Fibroblast of the aortic adventitia (primary cell): Measurements from ENCODE around the gene MFAP1. TPM values are rescaled to one million over a fixed set of nuclear protein-coding genes. Genes with fewer than 3 reads are reported as not detected.
"Not testable (repeated sequence)": the region's sequence is repeated elsewhere in the genome, so short reads cannot be mapped to it uniquely, and the experiment has no call there.

Experiments used
- DNase-seq: peaks from one replicate; pipeline ENCODE4 v3.0.0-alpha.2; 2010; ENCODE audit warnings: low read depth
- H3K4me3 ChIP-seq: 2 replicates; pipeline ENCODE4 v1.5.1; 2011; ENCODE audit warnings: low read depth, mild to moderate bottlenecking, control low read depth, low read length, moderate library complexity
- total RNA-seq: library from RNA; depleted of rRNA; stranded (reverse); fragments of >200 nt; gene quantifications from 2 replicates; pipeline ENCODE4 v1.2.3, GENCODE V29; 2012; ENCODE audit warnings: low replicate concordance
- TF ChIP-seq, protein P1 (sequence below): IDR thresholded peaks from 2 replicates; pipeline ENCODE4 v1.5.1; 2011; ENCODE audit warnings: mild to moderate bottlenecking, low read length, control low read depth, inconsistent platforms; ENCODE audit not compliant: insufficient read depth

Gene MFAP1
- total RNA-seq, 1 donor, result 24.2 TPM

DNA sequence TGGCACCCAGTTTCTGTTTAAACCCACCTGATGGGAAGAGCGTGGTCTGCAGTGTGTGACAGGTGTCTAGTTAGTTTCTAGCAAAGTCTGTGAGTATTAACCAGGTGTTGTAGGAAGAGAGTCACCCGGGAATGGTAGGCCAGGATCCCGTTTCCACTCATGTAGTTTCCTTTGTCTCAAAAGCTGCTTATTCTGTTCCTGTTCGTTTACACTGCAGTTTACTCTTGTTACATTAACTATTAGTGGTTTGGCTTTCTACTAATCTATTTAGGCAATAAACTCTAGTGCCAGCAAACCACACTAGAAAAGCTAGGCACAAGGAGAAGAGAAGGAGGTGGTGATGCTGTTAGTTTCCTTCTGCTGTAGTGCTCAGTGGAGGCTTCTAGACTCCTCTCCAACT, 35.1 kb upstream of the MFAP1 start:
- TF ChIP-seq, protein P1, sequence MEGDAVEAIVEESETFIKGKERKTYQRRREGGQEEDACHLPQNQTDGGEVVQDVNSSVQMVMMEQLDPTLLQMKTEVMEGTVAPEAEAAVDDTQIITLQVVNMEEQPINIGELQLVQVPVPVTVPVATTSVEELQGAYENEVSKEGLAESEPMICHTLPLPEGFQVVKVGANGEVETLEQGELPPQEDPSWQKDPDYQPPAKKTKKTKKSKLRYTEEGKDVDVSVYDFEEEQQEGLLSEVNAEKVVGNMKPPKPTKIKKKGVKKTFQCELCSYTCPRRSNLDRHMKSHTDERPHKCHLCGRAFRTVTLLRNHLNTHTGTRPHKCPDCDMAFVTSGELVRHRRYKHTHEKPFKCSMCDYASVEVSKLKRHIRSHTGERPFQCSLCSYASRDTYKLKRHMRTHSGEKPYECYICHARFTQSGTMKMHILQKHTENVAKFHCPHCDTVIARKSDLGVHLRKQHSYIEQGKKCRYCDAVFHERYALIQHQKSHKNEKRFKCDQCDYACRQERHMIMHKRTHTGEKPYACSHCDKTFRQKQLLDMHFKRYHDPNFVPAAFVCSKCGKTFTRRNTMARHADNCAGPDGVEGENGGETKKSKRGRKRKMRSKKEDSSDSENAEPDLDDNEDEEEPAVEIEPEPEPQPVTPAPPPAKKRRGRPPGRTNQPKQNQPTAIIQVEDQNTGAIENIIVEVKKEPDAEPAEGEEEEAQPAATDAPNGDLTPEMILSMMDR, result no peak
- H3K4me3 ChIP-seq, result no peak overlapping the region
- DNase-seq, result no peak

DNA sequence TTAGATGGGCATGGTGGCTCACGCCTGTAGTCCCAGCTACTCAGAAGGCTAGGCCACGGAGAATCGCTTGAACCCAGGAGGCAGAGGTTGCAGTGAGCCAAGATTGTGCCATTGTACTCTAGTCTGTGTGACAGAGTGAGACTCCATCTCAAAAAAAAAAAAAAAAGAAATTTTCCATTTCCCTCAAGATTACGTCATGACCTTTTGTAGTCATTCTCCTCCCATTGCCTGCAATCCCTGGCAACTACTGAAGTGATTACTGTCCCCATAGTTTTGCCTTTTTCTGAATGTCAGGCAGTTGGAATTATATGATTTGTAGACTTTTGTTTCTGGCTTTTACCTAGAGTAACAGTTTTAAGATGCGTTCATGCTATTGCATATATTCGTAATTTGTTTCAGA, 30.3 kb upstream of the MFAP1 start:
- no peak overlapping the region for H3K4me3 ChIP-seq
- peak; percentile 14 for DNase-seq
- TF ChIP-seq, protein P1, result no peak

DNA sequence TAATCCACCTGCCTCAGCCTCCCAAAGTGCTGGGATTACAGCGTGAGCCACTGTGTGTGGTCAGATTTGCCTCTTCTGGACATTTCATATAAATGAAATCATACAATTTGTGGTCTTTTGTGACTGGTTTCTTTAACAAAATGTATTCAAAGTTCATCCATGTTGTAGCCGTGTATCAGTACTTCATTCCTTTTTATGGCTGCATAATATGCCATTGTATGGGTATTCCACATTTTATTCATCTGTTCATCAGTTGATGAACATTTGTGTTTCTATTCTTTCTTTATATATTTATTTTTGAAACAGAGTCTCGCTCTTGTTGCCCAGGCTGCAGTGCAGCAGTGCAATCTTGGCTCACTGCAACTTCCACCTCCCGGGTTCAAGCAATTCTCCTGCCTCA, 28.1 kb upstream of the MFAP1 start:
- DNase-seq, result no peak
- TF ChIP-seq, protein P1, result no peak
- no peak overlapping the region for H3K4me3 ChIP-seq

DNA sequence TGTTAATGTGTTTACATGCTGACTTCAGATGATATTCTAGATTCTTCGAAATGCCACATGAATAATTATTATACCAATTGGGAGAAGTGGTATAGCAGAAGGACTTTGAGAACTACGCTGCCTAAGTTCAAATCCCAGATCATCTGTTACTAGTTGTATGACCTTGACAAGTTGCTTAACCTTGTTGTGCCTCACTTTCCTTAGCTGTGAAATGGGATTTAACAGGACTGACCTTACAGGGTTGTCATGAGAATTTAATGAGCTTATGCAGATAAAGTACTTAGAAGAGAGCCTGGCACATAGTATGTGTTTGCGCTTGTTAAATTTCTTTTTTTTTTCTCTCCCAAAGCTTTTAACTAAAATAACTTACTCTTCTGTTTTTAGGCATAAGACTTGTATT, 26.8 kb upstream of the MFAP1 start:
- H3K4me3 ChIP-seq, result no peak overlapping the region
- no peak for DNase-seq
- TF ChIP-seq, protein P1, result no peak

DNA sequence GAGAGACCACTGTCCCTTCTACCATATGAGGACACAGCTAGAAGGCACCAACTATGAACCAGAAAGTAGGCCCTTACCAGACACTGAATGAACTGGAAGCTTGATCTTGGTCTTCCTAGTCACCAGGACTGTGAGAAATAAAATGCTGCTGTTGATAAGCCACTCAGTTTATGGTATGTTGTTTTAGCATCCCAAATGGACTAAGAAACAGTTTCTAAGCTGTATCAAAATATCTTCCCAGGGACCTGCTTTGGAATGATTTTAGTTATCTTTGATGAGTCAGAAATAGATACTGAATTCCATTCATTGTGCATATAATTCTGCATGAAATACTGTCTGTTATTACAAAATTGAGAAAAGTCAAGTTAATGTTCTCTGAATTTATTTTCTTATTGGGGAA, 20.9 kb upstream of the MFAP1 start:
- H3K4me3 ChIP-seq, result no peak overlapping the region
- TF ChIP-seq, protein P1, result no peak
- peak; percentile 37 for DNase-seq

DNA sequence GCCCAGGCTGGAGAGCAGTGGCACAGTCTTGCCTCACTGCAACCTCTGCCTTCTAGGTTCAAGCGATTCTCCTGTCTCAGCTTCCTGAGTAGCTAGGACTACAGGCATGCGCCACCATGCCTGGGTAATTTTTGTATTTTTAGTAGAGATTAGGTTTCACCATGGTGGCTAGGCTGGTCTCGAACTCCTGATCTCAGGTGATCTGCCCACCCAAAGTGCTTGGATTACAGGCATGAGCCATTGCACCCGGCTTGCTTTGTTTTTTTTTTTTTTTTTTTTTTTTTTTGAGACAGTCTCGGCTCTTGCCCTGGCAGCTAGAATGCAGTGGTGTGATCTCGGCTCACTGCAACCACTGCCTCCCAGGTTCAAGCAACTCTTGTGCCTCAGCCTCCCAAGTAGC, 8.0 kb upstream of the MFAP1 start:
- DNase-seq, H3K4me3 ChIP-seq: not testable (repeated sequence)

DNA sequence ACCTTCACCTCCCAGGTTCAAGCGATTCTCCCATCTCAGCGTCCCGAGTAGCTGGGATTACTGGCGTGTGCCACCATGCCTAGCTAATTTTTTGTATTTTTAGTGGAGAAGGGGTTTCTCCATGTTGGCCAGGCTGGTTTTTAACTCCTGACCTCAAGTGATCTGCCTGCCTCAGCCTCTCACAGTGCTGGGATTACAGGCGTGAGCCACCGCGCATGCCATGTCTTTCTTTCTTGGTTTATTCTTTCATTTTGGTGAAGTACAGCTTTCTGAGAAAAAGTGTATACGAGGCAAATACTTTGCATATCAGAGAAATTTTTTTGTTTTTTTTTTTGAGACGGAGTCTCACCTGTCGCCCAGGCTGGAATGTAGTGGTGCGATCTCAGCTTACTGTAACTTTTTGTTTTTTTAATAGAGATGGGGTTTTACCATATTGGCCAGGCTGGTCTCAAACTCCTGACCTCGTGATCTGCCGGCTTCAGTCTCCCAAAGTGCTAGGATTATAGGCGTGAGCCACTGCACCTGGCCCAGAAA, 7.1 kb upstream of the MFAP1 start:
- not testable (repeated sequence) for H3K4me3 ChIP-seq, DNase-seq

DNA sequence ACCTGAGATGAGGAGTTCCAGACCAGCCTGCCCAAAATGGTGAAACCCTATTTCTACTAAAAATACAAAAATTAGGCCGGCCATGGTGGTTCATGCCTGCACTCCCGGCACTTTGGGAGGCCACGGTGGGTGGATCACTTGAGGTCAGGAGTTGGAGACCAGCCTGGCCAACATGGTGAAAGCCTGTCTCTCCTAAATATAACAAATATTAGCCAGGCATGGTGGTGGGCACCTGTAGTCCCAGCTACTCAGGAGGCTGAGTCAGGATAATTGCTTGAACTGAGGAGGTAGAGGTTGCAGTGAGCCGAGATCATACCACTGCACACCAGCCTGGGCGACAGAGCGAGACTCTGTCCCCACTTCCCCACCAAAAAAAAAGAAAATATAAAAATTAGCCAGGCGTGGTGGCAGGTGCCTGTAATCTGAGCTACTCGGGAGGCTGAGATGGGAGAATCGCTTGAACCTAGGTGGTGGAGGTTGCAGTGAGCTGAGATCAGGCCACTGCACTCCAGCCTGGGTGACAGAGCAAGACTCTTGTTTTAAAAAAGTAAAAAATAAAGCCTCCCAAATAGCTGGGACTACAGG, 6.3 kb upstream of the MFAP1 start:
- DNase-seq, H3K4me3 ChIP-seq: not testable (repeated sequence)

DNA sequence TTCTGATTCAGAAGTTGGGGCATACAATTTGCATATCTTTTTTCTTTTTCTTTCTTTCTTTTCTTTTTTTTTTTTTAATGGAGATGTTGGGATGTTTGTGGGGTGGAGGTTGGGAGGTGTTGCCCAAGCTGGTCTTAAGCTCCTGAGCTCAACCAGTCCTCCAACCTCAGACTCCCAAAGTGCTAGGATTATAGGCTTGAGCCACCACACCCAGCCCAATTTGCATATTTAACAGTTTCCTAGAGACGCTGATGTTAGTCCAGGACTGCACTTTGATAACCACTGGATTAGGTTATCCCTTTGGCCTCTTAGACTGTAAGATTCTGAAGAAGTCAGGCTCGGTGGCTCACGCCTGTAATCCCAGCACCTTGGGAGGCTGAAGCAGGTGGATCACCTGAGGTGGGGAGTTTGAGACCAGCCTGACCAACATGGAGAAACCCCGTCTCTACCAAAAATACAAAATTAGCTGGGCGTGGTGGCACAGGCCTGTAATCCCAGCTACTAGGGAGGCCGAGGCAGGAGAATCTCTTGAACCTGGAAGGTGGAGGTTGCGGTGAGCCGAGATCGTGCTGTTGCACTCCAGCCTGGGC, 5.6 kb upstream of the MFAP1 start:
- DNase-seq, H3K4me3 ChIP-seq: not testable (repeated sequence)
